Spleen (tissue), 13 donors: ENCODE measurements around the gene FAS. TPM values are rescaled to one million over a fixed set of nuclear protein-coding genes. Genes with fewer than 3 reads are reported as not detected.

Experiments used
- DNase-seq: peaks from one replicate; pipeline ENCODE4 v3.0.0-alpha.2; 2020
- H3K27ac ChIP-seq, 8 donors: fragments of 200-600 bp; sonication (generic) in 7 of 8; 1 replicate in 4 of 8; 2 replicates in 4 of 8; pipeline versions ENCODE4 v1.5.0 to v1.8.0; 2016 to 2021; ENCODE audit warnings: inconsistent platforms in 4 of 8, mild to moderate bottlenecking in 4 of 8, moderate library complexity in 1 of 8
- H3K27me3 ChIP-seq, 7 donors: fragments of 200-600 bp; sonication (generic) in 6 of 7; replicated peaks in 1 of 7; 1 replicate in 4 of 7; 2 replicates in 3 of 7; pipeline versions ENCODE4 v1.5.0 to v1.8.0; 2016 to 2021; ENCODE audit warnings: inconsistent platforms in 3 of 7, mild to moderate bottlenecking in 1 of 7
- H3K36me3 ChIP-seq, 6 donors: fragments of 200-600 bp; sonication (generic) in 5 of 6; 1 replicate in 4 of 6; 2 replicates in 2 of 6; pipeline versions ENCODE4 v1.5.0 to v1.8.0; 2016 to 2021; ENCODE audit warnings: inconsistent platforms in 2 of 6
- H3K4me1 ChIP-seq, 6 donors: fragments of 200-600 bp; sonication (generic) in 5 of 6; 1 replicate in 3 of 6; 2 replicates in 3 of 6; pipeline versions ENCODE4 v1.5.0 to v1.8.0; 2016 to 2021; ENCODE audit warnings: inconsistent platforms in 3 of 6
- H3K4me3 ChIP-seq, 8 donors: fragments of 200-600 bp; sonication (generic) in 7 of 8; 1 replicate in 4 of 8; 2 replicates in 4 of 8; pipeline versions ENCODE4 v1.5.0 to v1.8.0; 2016 to 2021; ENCODE audit warnings: inconsistent platforms in 4 of 8, mild to moderate bottlenecking in 4 of 8, moderate library complexity in 2 of 8
- H3K9me3 ChIP-seq, 8 donors: fragments of 200-600 bp; sonication (generic) in 7 of 8; 1 replicate in 4 of 8; 2 replicates in 4 of 8; pipeline versions ENCODE4 v1.5.0 to v1.8.0; 2016 to 2021; ENCODE audit warnings: inconsistent platforms in 4 of 8
- CTCF ChIP-seq, 11 experiments: fragments of 200-600 bp in 7 of 11; fragments of 450-650 bp in 4 of 11; sonication (generic) in 4 of 11; IDR thresholded peaks in 8 of 11; conservative IDR thresholded peaks in 3 of 11; 1 replicate in 7 of 11; 2 replicates in 4 of 11; pipeline versions ENCODE4 v1.4.0 to v1.8.0; 2016 to 2021; ENCODE audit warnings: antibody characterized with exemption in 11 of 11, inconsistent platforms in 4 of 11, mild to moderate bottlenecking in 1 of 11
- POLR2A ChIP-seq, 3 donors: fragments of 450-650 bp; IDR thresholded peaks; one replicate each; pipeline ENCODE4 v1.5.1; 2017; ENCODE audit warnings: antibody characterized with exemption in 3 of 3, mild to moderate bottlenecking in 1 of 3
- POLR2AphosphoS5 ChIP-seq, 3 donors: sonication (generic); formaldehyde crosslinking; IDR thresholded peaks; one replicate each; pipeline ENCODE4 v1.5.1; 2017; ENCODE audit warnings: antibody characterized with exemption in 3 of 3
- WGBS, 5 donors: extraction: QIAGEN DNeasy Blood & Tissue Kit in 3 of 5; methylation state at CpG; one replicate each; pipeline versions ENCODE4 v1.1.5 to v1.1.7; 2013 to 2018; 5-methylcytosine and 5-hydroxymethylcytosine counted together
- intact Hi-C: fragments of 100-400 bp; cut with DNase I; formaldehyde crosslinking; loops from one replicate; pipeline ENCODE4 v1.15.0; 2023; ENCODE audit warnings: low total_unique reads
- long read RNA-seq, 2 donors: transcript quantifications; one replicate each; lab custom pipeline, GENCODE V29; 2026
- polyA plus RNA-seq, 3 donors: library from polyadenylated mRNA; stranded (reverse); fragments of 200-250 nt; gene quantifications; one replicate each; pipeline ENCODE4 v1.2.1, GENCODE V29; 2013
- total RNA-seq, 7 donors: library from RNA; depleted of rRNA in 3 of 7; stranded (reverse); fragments of >200 nt in 3 of 7; fragmentation: NEBNext Ultra II Directional in 4 of 7; extraction: Animal tissue kit (Norgen Biotek cat#: 25700) in 4 of 7; gene quantifications; one replicate each; pipeline versions ENCODE4 v1.1.0 to v1.2.1, GENCODE V29; 2016 to 2021
- donor health status: healthy with polysubstance abuse.
- donor health status: DM: no; HTN: no; CAD: no; lungs with moderate emphysema.
- donor health status: DM: no; HTN: no; CAD: no.
- donor health status: Bipolar disorder and iron deficiency.
- donor health status: healthy.
- donor health status: DM: no; HTN: no; CAD: no.
- donor health status: DM: yes; HTN: yes; CAD: no.

The FAS gene
- total RNA-seq: 10 to 100 TPM; 29.9 to 50.6 (median 36.4) TPM
- polyA plus RNA-seq: 1 to 10 TPM; 7.6 to 9.7 (median 8.3) TPM
- long read RNA-seq, donor 1, partial matches to known transcripts: 7 of 8 reads
- long read RNA-seq, donor 1, other reads (novel, unspliced or antisense): 0 of 8 reads
- long read RNA-seq, donor 2, partial matches to known transcripts: 0 of 1 reads
- long read RNA-seq, donor 2, other reads (novel, unspliced or antisense): 0 of 1 reads

- no peaks in the 10 kb centered on the region for H3K36me3 ChIP-seq
- H3K27ac ChIP-seq: peak within 1 kb of the TSS; percentile 85 to 99 (median 98)
- peak within 1 kb of the TSS; percentile 64 to 88 (median 84) for H3K4me3 ChIP-seq
- peaks cover 28 to 85% (median 68%) of the 10 kb centered on the region in 6 donors for H3K4me1 ChIP-seq
- no peaks in the 10 kb centered on the region for H3K27me3 ChIP-seq
- peaks cover 0 to 10% (median 7%) of the 10 kb centered on the region in 8 donors for H3K9me3 ChIP-seq
- WGBS, 5 donors: 0 to 1% (median 0%) methylated on average over 25 to 51 of the region's 51 CpGs
- intact Hi-C loops: no loop called here
- peak; percentile 94 for DNase-seq
- peak in 1 of 11 experiments; percentile 20 for TF ChIP-seq CTCF (IDR thresholded peaks at IDR 0.05 in 8 of 11, conservative IDR thresholded peaks at IDR 0.05 in 3 of 11)
- TF ChIP-seq POLR2AphosphoS5 (IDR thresholded peaks at IDR 0.05): peak; percentile 79 to 91 (median 86)
- TF ChIP-seq POLR2A (IDR thresholded peaks at IDR 0.05): peak in 1 of 3 donors; percentile 25
Observed at GRCh38 chr10:88990384-88991160, at the start of gene FAS. TSS of gene FAS (plus strand) at chr10:88990798. CDS start at chr10:88990877, 79 bp downstream.

- H3K36me3 ChIP-seq: peaks cover 0 to 87% (median 31%) of the 10 kb centered on the region in 6 donors
- intact Hi-C loops: no loop called here
- no peak overlapping the region for H3K27ac ChIP-seq
- TF ChIP-seq POLR2AphosphoS5 (IDR thresholded peaks at IDR 0.05) (peak in 1 of 3 donors; percentile 52), POLR2A (IDR thresholded peaks at IDR 0.05) (no peak)
- H3K4me1 ChIP-seq: peaks cover 0 to 34% (median 18%) of the 10 kb centered on the region in 6 donors
- WGBS, 5 donors: 91 to 97% (median 92%) methylated on average over 6 of the region's 6 CpGs
- no peaks in the 10 kb centered on the region for H3K9me3 ChIP-seq
- no peak overlapping the region for H3K4me3 ChIP-seq
- H3K27me3 ChIP-seq: no peaks in the 10 kb centered on the region
- DNase-seq: no peak
Observed at GRCh38 chr10:88941026-88941425, 49.6 kb upstream of the FAS start.

- peaks cover 0 to 65% (median 21%) of the 10 kb centered on the region in 6 donors for H3K36me3 ChIP-seq
- H3K4me3 ChIP-seq: no peak overlapping the region
- H3K27ac ChIP-seq: peak overlapping the region in 1 of 8 donors; percentile 7
- no peaks in the 10 kb centered on the region for H3K27me3 ChIP-seq
- H3K4me1 ChIP-seq: peaks cover 0 to 35% (median 16%) of the 10 kb centered on the region in 6 donors
- intact Hi-C loops: no loop called here
- no peak for DNase-seq
- 81 to 89% (median 85%) methylated on average over 3 of the region's 3 CpGs for WGBS, 5 donors
- no peaks in the 10 kb centered on the region for H3K9me3 ChIP-seq
- TF ChIP-seq CTCF (IDR thresholded peaks at IDR 0.05 in 8 of 11, conservative IDR thresholded peaks at IDR 0.05 in 3 of 11) (no peak), POLR2AphosphoS5 (IDR thresholded peaks at IDR 0.05) (peak in 1 of 3 donors; percentile 42)
Observed at GRCh38 chr10:88943778-88944177, 46.8 kb upstream of the FAS start.

- no peaks in the 10 kb centered on the region for H3K9me3 ChIP-seq
- TF ChIP-seq POLR2AphosphoS5 (IDR thresholded peaks at IDR 0.05): no peak
- TF ChIP-seq CTCF (IDR thresholded peaks at IDR 0.05 in 8 of 11, conservative IDR thresholded peaks at IDR 0.05 in 3 of 11): no peak
- no peak for TF ChIP-seq POLR2A (IDR thresholded peaks at IDR 0.05)
- peaks cover 0 to 35% (median 16%) of the 10 kb centered on the region in 6 donors for H3K4me1 ChIP-seq
- H3K27me3 ChIP-seq: no peaks in the 10 kb centered on the region
- peaks cover 0 to 55% (median 11%) of the 10 kb centered on the region in 6 donors for H3K36me3 ChIP-seq
- DNase-seq: no peak
- no peak overlapping the region for H3K27ac ChIP-seq
- WGBS, 5 donors: 59 to 65% (median 62%) methylated on average over 3 of the region's 3 CpGs
- no peak overlapping the region for H3K4me3 ChIP-seq
- intact Hi-C loops: no loop called here
Observed at GRCh38 chr10:88944813-88945212, 45.8 kb upstream of the FAS start.
